HT1080 (cell line): ENCODE results near the gene POP5. TPM values are rescaled to one million over a fixed set of nuclear protein-coding genes. Genes with fewer than 3 reads are reported as not detected.
A peak's percentile ranks its signal among the peaks of the same experiment; 100 is the strongest.
"Not testable (repeated sequence)": the region's sequence is repeated elsewhere in the genome, so short reads cannot be mapped to it uniquely, and the experiment has no call there.

Source experiments
- DNase-seq: peaks from one replicate; pipeline ENCODE4 v3.0.0-alpha.2; 2015; ENCODE audit warnings: low read depth
- total RNA-seq: library from RNA; depleted of rRNA; stranded (reverse); fragments of >200 nt; shearing (Covaris generic); gene quantifications from 2 replicates; pipeline ENCODE4 v1.2.3, GENCODE V29; 2014; rRNA removed

The POP5 gene
- total RNA-seq, 1 experiment from 2014 or later, result 58.9 TPM

DNA sequence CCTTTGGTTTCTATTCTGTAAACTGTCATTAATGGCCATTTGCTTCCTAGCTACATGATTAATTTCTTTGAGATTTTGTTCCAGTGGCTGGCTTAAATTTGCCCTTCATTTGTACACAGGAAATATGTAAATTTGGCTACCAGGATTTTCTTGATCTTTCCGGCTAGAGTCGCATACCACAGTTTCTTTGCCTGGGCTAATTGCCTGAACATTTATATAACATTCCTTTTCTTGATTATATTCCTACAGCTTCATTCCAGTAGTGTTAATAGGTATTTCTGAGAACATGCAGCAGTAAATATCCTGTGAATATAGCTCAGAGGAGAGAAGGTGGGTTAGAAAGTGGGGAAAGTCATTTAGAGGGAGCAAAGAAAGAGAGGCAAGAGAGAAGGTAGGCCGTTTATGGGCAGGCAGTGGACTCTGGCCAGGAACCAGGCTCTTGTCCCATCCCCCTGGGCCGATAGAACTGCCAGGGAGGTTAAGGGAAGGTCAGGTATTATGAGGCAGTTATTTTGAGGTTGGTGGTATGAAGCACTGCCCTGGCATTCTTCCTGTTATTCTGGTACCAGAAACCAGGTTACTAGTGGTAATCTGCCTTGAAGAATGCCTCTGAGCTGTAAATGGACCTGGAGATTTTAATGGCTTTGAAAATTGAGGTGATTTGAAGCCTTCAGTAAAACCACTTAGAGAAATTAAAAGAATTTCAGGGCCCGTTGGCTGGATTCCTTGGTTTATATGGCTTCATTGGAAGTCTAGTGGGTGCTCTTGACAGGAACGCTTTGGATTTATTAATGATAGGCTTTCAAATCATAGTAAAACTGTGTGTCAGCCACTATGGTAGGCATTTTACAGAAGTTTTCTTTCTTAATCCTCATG is 42.7 kb downstream of the POP5 start:
- DNase-seq, result peak; percentile 69

DNA sequence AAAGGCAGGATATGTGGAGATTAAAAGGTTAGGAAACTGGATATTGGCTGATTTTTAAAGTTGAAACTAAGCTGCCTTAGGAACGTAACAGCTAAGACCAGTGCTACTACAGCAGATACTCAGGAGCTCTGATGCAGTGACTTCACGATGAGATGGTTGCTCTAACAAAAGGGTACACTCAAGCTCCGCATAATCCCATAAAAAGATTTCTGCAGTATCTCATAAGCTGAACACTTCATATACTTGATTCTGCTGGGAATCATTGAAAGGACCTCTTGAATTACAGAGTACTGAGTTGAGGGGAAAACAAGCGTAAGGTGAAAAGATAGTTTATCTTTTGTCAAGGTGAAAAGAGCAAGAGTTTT is 43.4 kb downstream of the POP5 start:
- DNase-seq, result no peak

DNA sequence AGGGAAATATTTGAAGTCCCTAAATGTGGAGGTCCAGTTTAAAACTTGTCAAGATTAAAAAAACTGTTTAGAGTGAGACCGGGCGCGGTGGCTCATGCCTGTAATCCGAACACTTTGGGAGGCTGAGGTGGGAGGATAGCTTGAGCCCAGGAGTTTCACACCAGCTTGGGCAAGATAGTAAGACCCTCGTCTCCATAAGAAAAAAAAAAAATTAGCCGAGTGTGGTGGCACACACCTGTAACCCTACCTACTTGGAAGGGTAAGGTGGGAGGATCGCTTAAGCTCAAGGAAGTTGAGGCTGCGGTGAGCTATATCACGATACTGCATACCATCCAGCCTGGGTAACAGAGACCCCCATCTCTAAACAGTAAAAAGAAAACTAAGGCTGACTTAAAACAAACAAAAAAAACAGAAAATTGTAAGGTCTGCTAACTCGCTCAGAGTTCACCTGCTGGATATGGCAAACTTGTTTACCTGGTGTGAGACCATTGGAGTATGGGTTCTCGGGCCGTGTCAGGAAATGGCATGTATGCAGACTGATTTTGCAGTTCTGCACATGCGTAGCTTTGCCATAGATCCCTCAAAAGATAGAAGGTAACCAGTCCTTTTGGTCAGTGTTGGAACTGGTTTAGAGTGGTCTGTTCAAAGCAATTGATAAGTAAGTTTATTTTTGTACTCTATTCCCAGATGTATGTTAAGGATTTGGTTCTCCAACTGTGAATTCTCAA is 45.0 kb downstream of the POP5 start:
- DNase-seq, result no peak

DNA sequence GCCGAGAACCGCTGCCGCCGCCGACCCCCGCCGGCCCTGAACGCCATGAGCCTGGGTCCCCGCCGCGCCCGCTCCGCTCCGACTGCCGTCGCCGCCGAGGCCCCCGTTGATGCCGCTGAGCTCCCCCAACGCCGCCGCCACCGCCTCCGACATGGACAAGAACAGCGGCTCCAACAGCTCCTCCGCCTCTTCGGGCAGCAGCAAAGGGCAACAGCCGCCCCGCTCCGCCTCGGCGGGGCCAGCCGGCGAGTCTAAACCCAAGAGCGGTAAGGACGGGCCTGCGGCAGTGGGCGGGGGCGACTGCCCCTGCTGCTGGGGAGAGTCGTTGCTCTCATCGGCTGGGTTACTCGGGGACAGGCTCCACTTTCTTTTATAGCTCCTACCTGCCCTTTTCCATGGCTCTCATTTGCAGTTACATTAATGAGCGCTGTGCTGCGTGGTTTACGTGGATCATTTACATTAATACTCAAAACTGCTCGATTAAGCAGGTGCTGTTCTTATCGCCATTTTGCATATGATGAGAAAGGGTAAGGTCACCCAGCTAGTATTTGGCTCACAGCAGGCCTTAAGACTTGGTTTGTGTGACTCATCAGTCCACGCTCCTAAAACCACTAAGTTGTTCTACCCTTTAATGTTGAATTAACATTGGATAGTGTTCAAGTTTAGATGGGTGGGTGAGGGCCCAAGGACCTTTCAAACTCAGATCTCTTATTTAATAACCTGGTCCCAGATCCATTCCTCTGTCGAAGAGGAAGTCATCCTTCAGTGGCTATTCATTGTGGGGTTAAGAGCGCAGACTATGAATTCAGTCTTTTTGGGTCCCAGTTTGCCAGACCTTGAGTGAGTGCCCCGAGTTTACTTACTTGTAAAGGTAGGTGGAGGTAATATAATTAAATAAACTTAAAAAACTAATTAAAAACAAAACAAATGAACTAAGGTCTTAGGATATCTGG is 46.2 kb downstream of the POP5 start:
- peak; percentile 72 for DNase-seq

- DNase-seq, result peak; percentile 69
Observed at GRCh38 chr12:120534203-120534702, 46.9 kb downstream of the POP5 start, which contains the start of gene RNF10. Gene RNF10, plus strand, starts transcription at chr12:120534356. Its CDS starts 456 bp downstream, at chr12:120534812.

DNA sequence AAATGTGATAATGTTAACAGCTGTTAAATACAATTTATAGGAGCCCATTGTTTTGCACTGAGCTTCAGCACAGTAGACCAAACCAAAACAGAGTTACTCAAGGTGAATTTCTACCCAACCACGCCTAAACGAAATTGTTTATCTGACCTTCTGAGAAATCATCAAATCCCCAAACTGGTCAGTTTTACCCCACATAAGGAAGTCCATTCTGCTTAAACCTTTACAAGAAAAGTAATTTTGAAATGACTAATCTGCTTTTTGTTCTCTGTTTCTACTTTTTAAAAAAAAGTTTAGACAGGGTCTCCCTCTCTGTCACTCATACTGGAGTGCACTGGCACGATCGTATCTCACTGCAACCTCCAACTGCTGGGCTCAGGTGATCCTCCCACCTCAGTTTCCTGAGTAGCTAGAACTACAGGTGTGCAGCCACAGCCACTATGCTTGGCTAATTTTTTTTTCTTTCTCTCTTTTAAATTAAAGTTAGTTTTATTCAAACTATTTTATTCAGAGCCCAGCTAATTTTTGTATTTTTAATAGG is 48.4 kb downstream of the POP5 start:
- DNase-seq, result no peak

GRCh38 chr12:120530418-120530761 is 50.8 kb downstream of the POP5 start:
- DNase-seq, result not testable (repeated sequence)

- DNase-seq, result peak; percentile 59
Observed at GRCh38 chr12:120529641-120530417, 51.4 kb downstream of the POP5 start.

- peak; percentile 79 for DNase-seq
Observed at GRCh38 chr12:120528861-120529525, 52.2 kb downstream of the POP5 start, which contains the start of gene COQ5. Gene COQ5, minus strand, starts transcription at chr12:120529158. Its CDS starts 17 bp downstream, at chr12:120529141.

Other genes starting within 250 kb of the POP5 start
- gene MSI1, start 212.2 kb downstream of the POP5 start, total RNA-seq, result 0.40 and 0.92 TPM in 2 replicates
- 740 and 780 TPM in 2 replicates for gene COX6A1, start 143.3 kb downstream of the POP5 start, total RNA-seq
- 44.0 and 48.3 TPM in 2 replicates for gene TRIAP1, start 135.0 kb downstream of the POP5 start, total RNA-seq
- gene GATC, start 135.0 kb downstream of the POP5 start, total RNA-seq, result 20.9 and 23.5 TPM in 2 replicates
- gene SRSF9, start 111.7 kb downstream of the POP5 start, total RNA-seq, result 251 and 280 TPM in 2 replicates
- gene DYNLL1, start 85.3 kb downstream of the POP5 start, total RNA-seq, result 510 and 696 TPM in 2 replicates
- gene COQ5, start 52.2 kb downstream of the POP5 start, total RNA-seq, result 50.4 and 52.0 TPM in 2 replicates
- 35.1 and 43.3 TPM in 2 replicates for gene RNF10, start 47.0 kb downstream of the POP5 start, total RNA-seq
- not detected in 2 replicates for gene CABP1, start 59.2 kb upstream of the POP5 start, total RNA-seq
- 98.3 and 99.4 TPM in 2 replicates for gene MLEC, start 105.7 kb upstream of the POP5 start, total RNA-seq
- gene UNC119B, start 129.1 kb upstream of the POP5 start, total RNA-seq, result 11.1 and 11.2 TPM in 2 replicates
- 5.1 and 5.6 TPM in 2 replicates for gene ACADS, start 144.4 kb upstream of the POP5 start, total RNA-seq